ENCODE measurements around the gene KRTAP15-1.

KRTAP15-1 gene, protein sequence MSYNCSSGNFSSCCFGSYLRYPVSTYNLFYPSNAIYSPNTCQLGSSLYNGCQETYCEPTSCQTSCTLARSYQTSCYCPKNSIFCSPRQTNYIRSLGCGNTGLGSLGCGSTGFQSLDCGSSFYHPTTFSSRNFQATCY

GRCh38 chr21:30439975-30440374 is at the start of gene KRTAP15-1:
Gene KRTAP15-1, plus strand, starts transcription at chr21:30440275. Its CDS starts 53 bp downstream, at chr21:30440328.
- DNase-seq, result no peak

- DNase-seq, result no peak
These were observed 48.5 kb upstream of the KRTAP15-1 start for GRCh38 chr21:30391492-30392025.

- no peak for DNase-seq
These were observed 44.3 kb upstream of the KRTAP15-1 start, which contains the start of gene KRTAP13-1 for GRCh38 chr21:30395731-30396130. Gene KRTAP13-1, plus strand, starts transcription at chr21:30396031. Its CDS starts 56 bp downstream, at chr21:30396087.

DNA sequence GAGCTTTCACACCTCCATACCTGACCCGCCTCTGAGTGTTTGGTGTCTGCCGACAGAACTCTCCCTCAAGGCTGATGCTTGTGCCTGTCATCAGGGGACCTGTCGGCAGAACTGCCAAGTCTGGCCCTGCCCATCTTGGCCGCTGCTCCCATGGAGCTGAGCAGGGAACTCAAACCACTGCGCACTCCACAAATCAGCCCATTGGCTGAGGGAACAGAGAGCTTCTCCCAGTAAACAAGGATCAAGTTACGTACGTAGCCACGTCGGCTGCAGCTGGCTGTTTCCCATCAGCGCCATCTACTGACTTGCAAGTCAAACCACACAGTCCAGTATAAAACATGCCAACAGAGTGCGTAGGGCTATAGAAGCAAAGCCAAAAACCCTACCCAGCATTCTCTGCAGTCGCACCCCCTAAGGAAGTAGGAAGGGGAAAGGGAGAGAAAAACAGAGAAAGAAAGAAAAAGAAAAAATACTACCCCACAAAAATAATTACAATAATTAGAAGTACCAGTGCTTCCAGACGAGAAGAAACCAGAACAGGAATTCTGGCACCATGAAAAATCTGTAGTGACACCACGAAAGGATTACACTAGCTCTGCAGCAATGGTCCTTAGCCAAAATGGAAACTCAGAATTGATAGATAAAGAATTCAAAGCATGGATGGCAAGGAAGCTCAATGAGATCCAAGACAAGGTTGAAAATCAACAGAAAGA is 31.1 kb upstream of the KRTAP15-1 start:
- DNase-seq, result no peak

- DNase-seq, result no peak
These were observed 24.1 kb upstream of the KRTAP15-1 start for GRCh38 chr21:30415993-30416392.

GRCh38 chr21:30425826-30426225 is 14.2 kb upstream of the KRTAP15-1 start, which contains the start of gene KRTAP13-3:
Gene KRTAP13-3, minus strand, starts transcription at chr21:30425926. Its CDS starts 14 bp downstream, at chr21:30425912.
- DNase-seq, result no peak

- DNase-seq, result no peak
These were observed 13.3 kb upstream of the KRTAP15-1 start for GRCh38 chr21:30426731-30427130.

DNA sequence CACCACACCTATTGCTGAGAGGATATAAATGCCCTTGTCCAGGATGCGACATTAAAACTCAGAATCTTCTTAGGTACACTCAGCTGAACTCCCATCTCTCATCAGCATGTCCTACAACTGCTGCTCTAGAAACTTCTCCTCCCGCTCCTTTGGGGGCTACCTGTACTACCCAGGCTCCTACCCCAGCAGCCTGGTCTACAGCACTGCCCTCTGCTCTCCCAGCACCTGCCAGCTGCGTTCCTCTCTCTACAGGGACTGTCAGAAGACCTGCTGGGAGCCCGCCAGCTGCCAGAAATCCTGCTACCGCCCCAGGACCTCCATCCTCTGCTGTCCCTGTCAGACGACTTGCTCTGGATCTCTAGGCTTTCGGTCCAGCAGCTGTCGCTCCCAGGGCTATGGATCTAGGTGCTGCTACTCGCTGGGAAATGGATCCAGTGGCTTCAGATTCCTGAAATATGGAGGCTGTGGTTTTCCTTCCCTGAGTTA is 9.9 kb upstream of the KRTAP15-1 start, which contains the start of gene KRTAP13-4:
TSS of gene KRTAP13-4 (plus strand) at position 51 of the 486 bp plus-strand sequence. CDS start at position 107, 56 bp downstream.
- no peak for DNase-seq

- no peak for DNase-seq
These were observed 5.9 kb upstream of the KRTAP15-1 start for GRCh38 chr21:30434033-30434631.

- DNase-seq, result no peak
These were observed 3.0 kb upstream of the KRTAP15-1 start for GRCh38 chr21:30437010-30437565.

DNA sequence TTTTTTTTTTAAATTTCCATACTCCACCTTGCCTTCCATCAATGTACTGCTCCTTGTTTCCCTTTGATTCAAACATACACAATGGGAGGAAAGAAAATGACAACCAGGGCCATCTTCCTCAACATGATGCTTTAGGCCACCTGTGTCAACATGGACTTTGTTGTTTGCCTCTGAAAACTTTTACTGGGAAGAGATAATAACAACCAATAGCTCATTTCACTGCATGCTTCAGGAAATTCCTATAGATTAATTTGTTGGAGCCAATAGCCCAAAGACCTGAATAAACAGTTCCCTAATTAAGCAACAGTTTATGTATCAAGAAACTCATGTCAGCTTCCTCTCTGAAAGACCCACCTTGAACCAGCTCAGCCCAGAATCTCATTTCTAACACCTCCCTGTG is 3.2 kb downstream of the KRTAP15-1 start:
- no peak for DNase-seq

DNA sequence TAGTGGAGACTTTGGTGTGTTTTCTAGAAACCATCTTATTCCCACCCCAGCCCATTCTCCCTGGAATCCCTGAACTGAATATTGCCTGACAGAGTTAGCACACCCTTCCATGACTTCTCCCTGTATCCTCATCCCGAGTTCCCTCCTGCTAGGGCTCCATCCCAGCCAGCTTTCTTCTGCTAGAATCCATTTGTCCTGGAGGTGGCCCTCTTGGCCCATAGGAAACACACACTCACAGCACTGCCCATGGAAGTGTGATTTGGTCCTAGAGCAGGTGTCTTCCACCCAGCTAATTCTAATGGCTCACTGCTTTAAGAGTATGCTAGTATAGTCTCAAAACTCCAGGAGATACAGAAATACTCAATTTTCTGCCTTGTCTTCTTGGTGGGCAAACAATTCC is 4.1 kb downstream of the KRTAP15-1 start:
- no peak for DNase-seq

DNA sequence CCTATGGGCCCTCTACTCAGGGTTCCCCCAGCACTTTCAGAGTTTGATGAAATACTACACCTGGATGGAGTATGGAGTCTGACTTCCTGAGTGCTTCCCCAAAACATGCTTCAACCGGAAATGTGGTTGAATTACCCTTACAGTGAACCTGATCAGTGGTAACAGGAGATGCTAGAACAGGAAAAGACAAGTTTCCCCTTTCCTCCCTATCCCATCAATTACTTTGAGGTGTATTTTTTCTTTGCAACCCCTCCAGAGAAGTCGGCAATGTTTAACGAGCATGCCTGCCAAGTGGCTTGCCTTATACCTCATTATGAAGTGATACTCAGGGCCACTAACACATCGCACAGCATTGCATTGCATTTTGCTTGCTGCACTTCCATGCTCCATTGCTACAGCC is 7.0 kb downstream of the KRTAP15-1 start:
- DNase-seq, result no peak

GRCh38 chr21:30448514-30448913 is 8.4 kb downstream of the KRTAP15-1 start:
- DNase-seq, result no peak

DNA sequence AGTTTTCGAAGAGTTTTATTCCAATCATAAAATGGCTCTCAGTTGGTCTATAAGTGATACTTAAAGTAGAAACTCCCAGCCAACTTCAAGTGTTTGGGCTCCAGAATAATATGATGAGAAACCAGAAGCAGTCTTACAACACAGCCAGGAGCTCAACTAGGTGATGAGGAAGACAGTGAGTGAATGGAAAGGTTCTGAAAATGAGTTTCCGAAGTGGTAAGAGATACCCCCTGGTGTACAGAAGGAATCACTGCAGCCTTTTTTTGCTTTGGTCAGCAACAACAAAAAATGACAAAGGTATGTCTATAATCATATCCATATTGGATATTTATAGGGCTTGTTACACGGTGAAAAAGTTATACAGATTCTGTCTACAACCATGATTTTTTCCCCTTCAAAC is 23.6 kb downstream of the KRTAP15-1 start:
- DNase-seq, result no peak

GRCh38 chr21:30468900-30469714 is 29.0 kb downstream of the KRTAP15-1 start:
- no peak for DNase-seq

DNA sequence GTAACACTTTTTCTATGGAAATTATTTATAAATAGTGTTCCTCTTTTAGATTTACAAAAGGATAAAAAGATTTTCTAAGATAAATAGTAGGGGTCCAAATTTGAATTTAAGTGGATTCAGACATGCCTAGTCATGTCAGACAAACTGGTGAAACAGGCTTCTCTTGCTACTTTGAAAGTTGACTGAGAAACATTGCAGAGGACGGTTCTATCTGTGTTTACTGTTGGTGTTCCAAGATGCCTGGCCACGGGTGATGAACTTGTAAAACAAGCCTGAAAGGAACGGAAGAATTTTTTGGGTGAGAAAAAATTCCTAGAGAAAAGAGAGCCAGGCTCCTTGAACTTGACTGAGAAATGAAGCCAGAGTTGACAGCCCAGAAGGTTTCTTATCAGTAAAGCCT is 37.9 kb downstream of the KRTAP15-1 start:
- no peak for DNase-seq

DNA sequence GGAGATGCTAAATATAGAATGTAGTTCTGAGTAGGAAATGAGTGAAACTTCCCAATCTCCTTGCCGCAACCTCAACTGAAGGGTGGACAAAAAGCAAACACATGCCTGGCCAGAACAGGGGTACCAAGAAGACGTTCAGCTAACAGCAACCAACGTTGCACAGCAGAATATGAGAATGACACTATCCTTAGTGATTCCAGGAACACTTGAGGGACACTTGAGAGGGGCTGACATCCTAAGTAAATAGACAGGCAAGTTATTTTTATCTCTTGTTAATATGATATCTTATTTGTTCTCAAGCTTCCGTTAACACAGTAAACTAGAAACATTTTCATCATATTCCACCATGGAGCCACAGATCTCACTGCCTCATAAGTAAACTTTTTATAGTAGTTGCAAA is 39.2 kb downstream of the KRTAP15-1 start:
- no peak for DNase-seq

- no peak for DNase-seq
These were observed 40.1 kb downstream of the KRTAP15-1 start, which contains the start of gene KRTAP19-1 for GRCh38 chr21:30480145-30480544. Gene KRTAP19-1, minus strand, starts transcription at chr21:30480367. Its CDS starts 50 bp downstream, at chr21:30480317.

DNA sequence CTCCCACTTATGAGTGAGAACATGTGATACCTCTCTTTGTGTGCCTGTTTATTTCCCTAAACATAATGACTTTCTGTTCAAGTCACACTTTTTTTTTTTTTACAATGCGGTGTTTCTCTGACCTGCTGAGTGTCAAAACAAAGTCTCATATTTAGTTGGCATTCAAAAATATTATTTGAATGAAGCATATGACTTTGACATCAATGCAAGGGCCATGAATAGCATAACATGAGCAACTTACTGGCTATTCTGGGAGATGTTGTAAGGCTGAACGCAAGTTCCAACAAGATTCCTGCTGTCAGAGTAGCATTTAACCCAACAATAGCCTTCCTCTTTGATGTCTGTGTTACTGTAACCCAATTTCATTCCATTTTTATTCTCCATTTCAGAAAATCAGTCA is 42.1 kb downstream of the KRTAP15-1 start:
- DNase-seq, result no peak

GRCh38 chr21:30486180-30486579 is 46.1 kb downstream of the KRTAP15-1 start:
- DNase-seq, result no peak

GRCh38 chr21:30487336-30487735 is 47.3 kb downstream of the KRTAP15-1 start, which contains the start of gene KRTAP19-2:
Gene KRTAP19-2, minus strand, starts transcription at chr21:30487436. Its CDS starts 88 bp downstream, at chr21:30487348.
- DNase-seq, result no peak

All from GOT3 (cell line).